Ishikawa (cell line): ENCODE data around the gene UCHL3.
A peak's percentile ranks its signal among the peaks of the same experiment; 100 is the strongest.

Experiments
- CEBPB ChIP-seq: IDR thresholded peaks from 2 replicates; pipeline ENCODE4 v1.6.1; 2012
- CREB1 ChIP-seq: IDR thresholded peaks from 2 replicates; pipeline ENCODE4 v1.6.1; 2012; ENCODE audit warnings: low read depth
- EGR1 ChIP-seq: IDR thresholded peaks from 2 replicates; pipeline ENCODE4 v1.6.1; 2012
- EP300 ChIP-seq: IDR thresholded peaks from 2 replicates; pipeline ENCODE4 v1.6.1; 2012; ENCODE audit warnings: borderline replicate concordance
- FOXM1 ChIP-seq: IDR thresholded peaks from 2 replicates; pipeline ENCODE4 v1.6.1; 2012; ENCODE audit warnings: low read depth, borderline replicate concordance
- NFIC ChIP-seq: IDR thresholded peaks from 2 replicates; pipeline ENCODE4 v1.6.1; 2012
- RAD21 ChIP-seq: IDR thresholded peaks from 2 replicates; pipeline ENCODE4 v1.6.1; 2012; ENCODE audit warnings: low read depth
- TAF1 ChIP-seq: IDR thresholded peaks from 2 replicates; pipeline ENCODE4 v1.6.1; 2012; ENCODE audit warnings: low read depth, mild to moderate bottlenecking
- TCF12 ChIP-seq: IDR thresholded peaks from 2 replicates; pipeline ENCODE4 v1.6.1; 2012; ENCODE audit warnings: low read depth
- TEAD4 ChIP-seq: IDR thresholded peaks from 2 replicates; pipeline ENCODE4 v1.6.1; 2012
- YY1 ChIP-seq: IDR thresholded peaks from 2 replicates; pipeline ENCODE4 v1.6.1; 2012; ENCODE audit warnings: low read depth
- ZBTB7A ChIP-seq: IDR thresholded peaks from 2 replicates; pipeline ENCODE4 v1.6.1; 2012; ENCODE audit warnings: low read depth
- TF ChIP-seq, protein P1 (sequence below): IDR thresholded peaks from 2 replicates; pipeline ENCODE4 v1.6.1; 2012
- TF ChIP-seq, protein P2 (sequence below): IDR thresholded peaks from 2 replicates; pipeline ENCODE4 v1.6.1; 2012
- TF ChIP-seq, protein P3 (sequence below): IDR thresholded peaks from 2 replicates; pipeline ENCODE4 v1.6.1; 2012; ENCODE audit warnings: low read depth, mild to moderate bottlenecking

Gene UCHL3

DNA sequence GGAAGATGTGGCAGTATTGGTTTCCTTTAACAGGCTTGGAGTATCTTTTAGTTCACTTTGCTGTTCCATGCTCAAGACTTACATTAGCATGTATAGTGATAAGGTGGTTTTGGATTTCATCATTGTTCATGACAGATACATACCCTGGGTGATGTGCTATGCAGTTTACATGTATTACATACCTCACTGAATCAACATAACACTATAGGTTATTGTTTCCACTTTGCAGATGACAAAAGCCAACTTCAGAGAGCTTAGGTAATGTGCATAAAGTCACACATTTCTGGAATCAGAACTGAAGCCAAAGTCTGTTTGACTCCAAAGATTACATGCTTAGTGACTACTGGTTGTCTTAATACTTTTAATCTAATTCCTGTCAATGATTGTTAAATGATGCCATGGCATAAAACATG is 19.0 kb upstream of the UCHL3 start:
- TF ChIP-seq RAD21 = no peak
- TF ChIP-seq EP300 = no peak
- TF ChIP-seq, protein P1, sequence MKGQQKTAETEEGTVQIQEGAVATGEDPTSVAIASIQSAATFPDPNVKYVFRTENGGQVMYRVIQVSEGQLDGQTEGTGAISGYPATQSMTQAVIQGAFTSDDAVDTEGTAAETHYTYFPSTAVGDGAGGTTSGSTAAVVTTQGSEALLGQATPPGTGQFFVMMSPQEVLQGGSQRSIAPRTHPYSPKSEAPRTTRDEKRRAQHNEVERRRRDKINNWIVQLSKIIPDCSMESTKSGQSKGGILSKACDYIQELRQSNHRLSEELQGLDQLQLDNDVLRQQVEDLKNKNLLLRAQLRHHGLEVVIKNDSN = no peak
- TF ChIP-seq, protein P2, sequence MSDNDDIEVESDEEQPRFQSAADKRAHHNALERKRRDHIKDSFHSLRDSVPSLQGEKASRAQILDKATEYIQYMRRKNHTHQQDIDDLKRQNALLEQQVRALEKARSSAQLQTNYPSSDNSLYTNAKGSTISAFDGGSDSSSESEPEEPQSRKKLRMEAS = no peak
- TF ChIP-seq YY1 = no peak
- TF ChIP-seq EGR1 = no peak
- no peak for TF ChIP-seq TCF12
- no peak for TF ChIP-seq TEAD4

DNA sequence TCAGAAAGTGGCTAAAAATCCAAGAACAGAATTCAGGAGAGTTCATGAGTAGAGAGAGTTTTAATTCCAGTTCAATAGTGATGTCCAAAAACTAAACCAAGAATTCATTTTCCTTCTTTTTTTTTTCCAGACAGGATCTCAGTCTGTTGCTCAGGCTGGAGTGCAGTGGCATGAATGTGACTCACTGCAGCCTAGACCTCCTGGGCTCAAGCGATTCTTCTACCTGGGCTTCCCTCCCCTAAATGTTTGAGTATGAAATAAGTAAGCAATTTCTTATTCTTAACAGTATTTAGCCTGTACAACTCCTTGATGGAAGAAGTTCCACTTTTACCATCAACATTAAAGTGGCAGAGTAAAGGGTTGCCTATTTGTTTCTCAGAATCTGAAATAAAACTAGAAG is 15.7 kb upstream of the UCHL3 start:
- no peak for TF ChIP-seq CREB1
- TF ChIP-seq ZBTB7A = no peak
- no peak for TF ChIP-seq FOXM1
- TF ChIP-seq EP300 = no peak
- TF ChIP-seq YY1 = no peak
- TF ChIP-seq CEBPB = no peak
- TF ChIP-seq, protein P2 = no peak
- TF ChIP-seq TEAD4 = no peak
- TF ChIP-seq, protein P1 = no peak
- no peak for TF ChIP-seq EGR1
- no peak for TF ChIP-seq RAD21
- TF ChIP-seq TCF12 = no peak
- TF ChIP-seq, protein P3, sequence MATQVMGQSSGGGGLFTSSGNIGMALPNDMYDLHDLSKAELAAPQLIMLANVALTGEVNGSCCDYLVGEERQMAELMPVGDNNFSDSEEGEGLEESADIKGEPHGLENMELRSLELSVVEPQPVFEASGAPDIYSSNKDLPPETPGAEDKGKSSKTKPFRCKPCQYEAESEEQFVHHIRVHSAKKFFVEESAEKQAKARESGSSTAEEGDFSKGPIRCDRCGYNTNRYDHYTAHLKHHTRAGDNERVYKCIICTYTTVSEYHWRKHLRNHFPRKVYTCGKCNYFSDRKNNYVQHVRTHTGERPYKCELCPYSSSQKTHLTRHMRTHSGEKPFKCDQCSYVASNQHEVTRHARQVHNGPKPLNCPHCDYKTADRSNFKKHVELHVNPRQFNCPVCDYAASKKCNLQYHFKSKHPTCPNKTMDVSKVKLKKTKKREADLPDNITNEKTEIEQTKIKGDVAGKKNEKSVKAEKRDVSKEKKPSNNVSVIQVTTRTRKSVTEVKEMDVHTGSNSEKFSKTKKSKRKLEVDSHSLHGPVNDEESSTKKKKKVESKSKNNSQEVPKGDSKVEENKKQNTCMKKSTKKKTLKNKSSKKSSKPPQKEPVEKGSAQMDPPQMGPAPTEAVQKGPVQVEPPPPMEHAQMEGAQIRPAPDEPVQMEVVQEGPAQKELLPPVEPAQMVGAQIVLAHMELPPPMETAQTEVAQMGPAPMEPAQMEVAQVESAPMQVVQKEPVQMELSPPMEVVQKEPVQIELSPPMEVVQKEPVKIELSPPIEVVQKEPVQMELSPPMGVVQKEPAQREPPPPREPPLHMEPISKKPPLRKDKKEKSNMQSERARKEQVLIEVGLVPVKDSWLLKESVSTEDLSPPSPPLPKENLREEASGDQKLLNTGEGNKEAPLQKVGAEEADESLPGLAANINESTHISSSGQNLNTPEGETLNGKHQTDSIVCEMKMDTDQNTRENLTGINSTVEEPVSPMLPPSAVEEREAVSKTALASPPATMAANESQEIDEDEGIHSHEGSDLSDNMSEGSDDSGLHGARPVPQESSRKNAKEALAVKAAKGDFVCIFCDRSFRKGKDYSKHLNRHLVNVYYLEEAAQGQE = no peak
- no peak for TF ChIP-seq NFIC

DNA sequence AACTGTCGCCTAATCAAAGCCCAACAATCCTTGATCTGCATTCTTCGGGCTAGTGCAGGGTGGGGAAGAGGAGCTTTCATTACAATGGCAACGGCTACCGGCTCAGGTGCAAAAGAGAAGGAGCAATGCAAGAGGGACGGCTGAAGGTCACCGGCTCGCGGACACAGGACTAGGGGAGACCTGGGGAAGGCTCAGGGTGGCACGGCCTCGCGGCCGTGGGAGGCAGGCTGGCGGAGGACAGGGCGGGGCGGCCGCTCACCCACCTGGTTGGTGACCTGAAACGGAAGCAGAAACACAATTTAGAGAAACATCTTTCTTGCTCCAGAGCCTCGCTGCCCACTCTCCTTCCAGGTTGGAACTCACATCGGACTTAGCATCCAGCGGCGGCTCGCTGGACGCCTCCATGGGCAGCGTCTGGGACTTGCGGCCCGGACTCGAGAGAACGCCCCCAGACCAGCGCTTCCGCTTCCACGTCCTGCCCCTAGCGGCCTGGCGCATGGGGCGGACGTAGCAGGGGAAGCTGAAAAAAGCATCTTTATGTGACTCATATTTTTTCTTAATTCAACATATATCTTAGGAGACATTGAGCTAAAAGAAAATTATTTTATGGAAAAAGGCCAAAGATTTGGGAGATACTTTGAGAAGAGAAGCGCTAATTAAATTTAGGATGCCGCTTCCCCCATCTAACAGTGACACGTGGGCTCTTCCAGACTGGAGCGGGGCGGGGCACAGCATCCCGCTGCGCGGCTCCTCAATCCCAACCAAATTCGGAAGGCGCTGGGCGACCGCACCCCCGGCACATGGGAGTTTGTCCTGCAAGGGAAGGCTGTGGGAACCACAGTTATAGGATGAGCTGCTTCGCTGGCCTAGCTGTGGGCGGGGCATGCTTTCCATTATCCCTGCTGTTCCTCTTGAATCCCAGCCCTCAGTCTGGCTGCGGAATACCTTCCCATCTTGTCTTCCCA is 11.9 kb upstream of the UCHL3 start, which contains the start of gene COMMD6:
Gene COMMD6 (minus strand): TSS at position 441 of the 965 bp plus-strand sequence. CDS start 36 bp downstream, at position 405.
- TF ChIP-seq CREB1 (peak; percentile 47; the same call in 1 of the 2 replicates), YY1 (peak; percentile 80), TCF12 (no peak), NFIC (no peak), EGR1 (no peak; the same call in 1 of the 2 replicates), RAD21 (no peak), TAF1 (peak; percentile 93), CEBPB (no peak; the same call in 1 of the 2 replicates), FOXM1 (peak; percentile 51; the same call in 1 of the 2 replicates), ZBTB7A (no peak), EP300 (peak; percentile 44), TEAD4 (no peak; the same call in 1 of the 2 replicates)
- TF ChIP-seq, protein P2 = peak; percentile 91
- TF ChIP-seq, protein P1 = peak; percentile 32
- TF ChIP-seq, protein P3 = no peak

DNA sequence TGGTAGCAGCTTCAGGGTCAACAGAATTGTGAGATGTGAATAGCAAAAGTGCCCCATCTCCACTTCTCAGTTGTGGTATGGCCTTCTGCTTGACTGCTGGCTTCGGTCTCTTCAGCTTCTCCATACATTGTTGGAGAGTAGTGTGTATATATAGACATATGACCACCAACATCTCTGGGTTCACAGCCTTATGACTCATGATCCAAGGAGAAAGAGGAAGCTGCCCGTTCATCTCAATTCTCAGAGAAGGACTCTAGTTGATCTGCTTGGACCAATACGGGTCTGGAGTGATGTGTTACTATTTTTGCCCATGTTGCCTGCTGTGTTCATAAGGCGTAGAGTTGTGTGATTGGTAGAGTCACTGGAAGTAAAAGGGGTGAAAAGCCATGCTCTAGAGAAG is 8.3 kb upstream of the UCHL3 start:
- TF ChIP-seq ZBTB7A (no peak), TEAD4 (no peak), CREB1 (no peak), EP300 (no peak), TAF1 (no peak), RAD21 (no peak), CEBPB (no peak), NFIC (no peak)
- TF ChIP-seq, protein P1 = no peak
